Upper lobe of left lung (tissue), 4 donors: ENCODE data around the gene MRTFB.

Experiments used
- EP300 ChIP-seq, 4 donors: sonication (generic); formaldehyde crosslinking; IDR thresholded peaks; one replicate each; pipeline ENCODE4 v1.5.1; 2017; ENCODE audit warnings: antibody characterized with exemption in 4 of 4, control low read depth in 2 of 4
- POLR2A ChIP-seq, 4 donors: fragments of 450-650 bp; IDR thresholded peaks; one replicate each; pipeline ENCODE4 v1.5.1; 2016 to 2017; ENCODE audit warnings: antibody characterized with exemption in 4 of 4, mild to moderate bottlenecking in 2 of 4
- POLR2AphosphoS5 ChIP-seq, 2 donors: sonication (generic); formaldehyde crosslinking; IDR thresholded peaks; one replicate each; pipeline ENCODE4 v1.5.1; 2017; ENCODE audit warnings: antibody characterized with exemption in 2 of 2
- TF ChIP-seq, protein P1 (sequence below), 6 experiments: fragments of 450-650 bp in 4 of 6; fragments of 200-600 bp in 2 of 6; sonication (generic) in 2 of 6; IDR thresholded peaks; one replicate each; pipeline ENCODE4 v1.5.1; 2016 to 2019; ENCODE audit warnings: antibody characterized with exemption in 6 of 6

DNA sequence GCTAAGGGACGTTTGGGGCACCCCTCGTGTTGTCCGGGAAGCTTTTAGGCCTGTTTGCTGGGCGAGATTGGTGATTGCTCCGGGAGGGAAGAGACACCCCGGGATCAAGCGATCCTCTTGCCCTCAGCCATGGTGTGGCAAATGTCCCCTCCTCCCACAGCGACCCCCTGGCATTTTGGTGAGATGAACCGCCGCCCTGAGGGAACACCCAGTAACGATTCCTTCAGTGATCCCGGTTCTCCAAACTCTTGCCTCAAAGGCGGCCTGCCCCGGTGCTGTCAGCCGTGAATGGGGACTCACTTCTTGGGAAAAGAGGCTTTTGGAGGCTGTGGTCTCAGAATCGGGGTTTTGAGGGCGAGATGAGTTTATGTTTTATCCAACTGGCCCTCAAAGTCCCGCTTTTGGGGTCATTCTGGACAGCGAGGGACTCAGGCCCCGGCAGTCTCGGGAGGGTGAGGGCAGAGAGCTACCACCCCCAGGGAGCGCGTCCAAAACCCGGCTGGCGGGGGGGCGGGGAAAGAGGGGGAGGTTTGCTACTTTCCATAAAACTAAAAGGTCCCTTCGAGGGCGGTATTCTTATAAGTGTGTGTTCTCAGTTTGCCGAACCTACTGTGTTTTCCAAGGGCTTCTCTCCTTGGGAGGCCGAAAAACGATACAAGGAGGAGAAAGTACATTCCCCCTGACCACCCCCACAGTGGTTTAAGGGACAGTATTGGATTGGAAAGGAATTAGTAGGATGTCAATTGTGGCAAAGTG lies 232.7 kb downstream of the MRTFB start:
- no peak for TF ChIP-seq EP300 (IDR thresholded peaks at IDR 0.05)
- TF ChIP-seq, protein P1, sequence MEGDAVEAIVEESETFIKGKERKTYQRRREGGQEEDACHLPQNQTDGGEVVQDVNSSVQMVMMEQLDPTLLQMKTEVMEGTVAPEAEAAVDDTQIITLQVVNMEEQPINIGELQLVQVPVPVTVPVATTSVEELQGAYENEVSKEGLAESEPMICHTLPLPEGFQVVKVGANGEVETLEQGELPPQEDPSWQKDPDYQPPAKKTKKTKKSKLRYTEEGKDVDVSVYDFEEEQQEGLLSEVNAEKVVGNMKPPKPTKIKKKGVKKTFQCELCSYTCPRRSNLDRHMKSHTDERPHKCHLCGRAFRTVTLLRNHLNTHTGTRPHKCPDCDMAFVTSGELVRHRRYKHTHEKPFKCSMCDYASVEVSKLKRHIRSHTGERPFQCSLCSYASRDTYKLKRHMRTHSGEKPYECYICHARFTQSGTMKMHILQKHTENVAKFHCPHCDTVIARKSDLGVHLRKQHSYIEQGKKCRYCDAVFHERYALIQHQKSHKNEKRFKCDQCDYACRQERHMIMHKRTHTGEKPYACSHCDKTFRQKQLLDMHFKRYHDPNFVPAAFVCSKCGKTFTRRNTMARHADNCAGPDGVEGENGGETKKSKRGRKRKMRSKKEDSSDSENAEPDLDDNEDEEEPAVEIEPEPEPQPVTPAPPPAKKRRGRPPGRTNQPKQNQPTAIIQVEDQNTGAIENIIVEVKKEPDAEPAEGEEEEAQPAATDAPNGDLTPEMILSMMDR (IDR thresholded peaks at IDR 0.05), result no peak
- no peak for TF ChIP-seq POLR2A (IDR thresholded peaks at IDR 0.05)
- TF ChIP-seq POLR2AphosphoS5 (IDR thresholded peaks at IDR 0.05), result no peak
